Mesendoderm (in vitro differentiated cells): Measurements from ENCODE around the gene IMMP2L.
"Not testable (repeated sequence)": the region's sequence is repeated elsewhere in the genome, so short reads cannot be mapped to it uniquely, and the experiment has no call there.

Experiments
- DNase-seq: peaks from one replicate; pipeline ENCODE4 v3.0.0; 2013
- H2AK5ac ChIP-seq: 2 replicates; pipeline ENCODE4 v1.6.1; 2013; ENCODE audit warnings: low read length, inconsistent platforms
- H2BK120ac ChIP-seq: 2 replicates; pipeline ENCODE4 v1.6.1; 2013; ENCODE audit warnings: low read depth, mild to moderate bottlenecking, low read length, moderate library complexity, mixed read lengths
- H2BK15ac ChIP-seq: replicated peaks from 2 replicates; pipeline ENCODE4 v1.6.1; 2013; ENCODE audit warnings: low read depth, mild to moderate bottlenecking, moderate library complexity
- H2BK5ac ChIP-seq: 2 replicates; pipeline ENCODE4 v1.6.1; 2013; ENCODE audit warnings: low read length, inconsistent platforms
- H3K18ac ChIP-seq: 2 replicates; pipeline ENCODE4 v1.6.1; 2013; ENCODE audit warnings: mild to moderate bottlenecking, low read length, mixed read lengths
- H3K23ac ChIP-seq: one replicate; pipeline ENCODE4 v1.6.1; 2013; ENCODE audit warnings: low read length
- H3K27ac ChIP-seq: 2 replicates; pipeline ENCODE4 v1.5.1; 2013; ENCODE audit warnings: low read depth, mild to moderate bottlenecking, inconsistent platforms, low read length, moderate library complexity
- H3K27me3 ChIP-seq: 2 replicates; pipeline ENCODE4 v1.6.1; 2013; ENCODE audit warnings: low read length, control low read depth, mild to moderate bottlenecking, inconsistent platforms; ENCODE audit not compliant: insufficient read depth, poor library complexity
- H3K36me3 ChIP-seq: 2 replicates; pipeline ENCODE4 v1.6.1; 2013; ENCODE audit warnings: low read length, inconsistent platforms; ENCODE audit not compliant: control insufficient read depth, insufficient read depth
- H3K4ac ChIP-seq: one replicate; pipeline ENCODE4 v1.6.1; 2013; ENCODE audit warnings: low read depth, mild to moderate bottlenecking, low read length, moderate library complexity
- H3K4me1 ChIP-seq: 2 replicates; pipeline ENCODE4 v1.6.1; 2013; ENCODE audit warnings: low read depth, low read length, inconsistent platforms; ENCODE audit not compliant: control insufficient read depth
- H3K4me2 ChIP-seq: 2 replicates; pipeline ENCODE4 v1.6.1; 2013; ENCODE audit warnings: low read length
- H3K4me3 ChIP-seq: 2 replicates; pipeline ENCODE4 v1.5.1; 2013; ENCODE audit warnings: mild to moderate bottlenecking, low read length
- H3K56ac ChIP-seq: one replicate; pipeline ENCODE4 v1.6.1; 2013; ENCODE audit warnings: low read length
- H3K79me1 ChIP-seq: 2 replicates; pipeline ENCODE4 v1.6.1; 2013; ENCODE audit warnings: low read length, inconsistent platforms
- H3K79me2 ChIP-seq: 2 replicates; pipeline ENCODE4 v1.6.1; 2013; ENCODE audit warnings: mild to moderate bottlenecking, low read length; ENCODE audit not compliant: control insufficient read depth, insufficient read depth
- H3K9ac ChIP-seq: 2 replicates; pipeline ENCODE4 v1.6.1; 2013; ENCODE audit warnings: low read length, inconsistent platforms
- H4K5ac ChIP-seq: one replicate; pipeline ENCODE4 v1.6.1; 2013; ENCODE audit warnings: low read length
- H4K8ac ChIP-seq: one replicate; pipeline ENCODE4 v1.6.1; 2013; ENCODE audit warnings: low read depth, mild to moderate bottlenecking, control low read depth, low read length, moderate library complexity
- WGBS: extraction: QIAGEN DNeasy Blood & Tissue Kit; methylation state at CpG from one replicate; pipeline ENCODE4 v1.1.7; 2013; ENCODE audit warnings: low lambda C conversion rate, missing lambda C conversion rate; ENCODE audit not compliant: insufficient coverage; ENCODE audit errors: extremely low coverage; 5-methylcytosine and 5-hydroxymethylcytosine counted together

IMMP2L gene

GRCh38 chr7:110943701-110944345 lies 618.5 kb downstream of the IMMP2L start:
- Histone ChIP-seq H3K79me2 (no peaks in the 10 kb centered on the region), H2BK120ac (no peak overlapping the region), H2BK5ac (no peak overlapping the region), H3K4me3 (no peak overlapping the region), H3K4me1 (peaks cover 2% of the 10 kb centered on the region), H2AK5ac (no peak overlapping the region), H3K79me1 (no peaks in the 10 kb centered on the region), H3K4ac (no peak overlapping the region), H3K23ac (no peak overlapping the region), H3K36me3 (no peaks in the 10 kb centered on the region), H3K18ac (no peak overlapping the region), H3K9ac (no peak overlapping the region), H4K5ac (no peak overlapping the region), H3K27ac (no peak overlapping the region), H4K8ac (no peak overlapping the region), H3K27me3 (no peaks in the 10 kb centered on the region), H3K4me2 (no peak overlapping the region), H3K56ac (no peak overlapping the region), H2BK15ac (no peak overlapping the region)
- DNase-seq: no peak
- WGBS: no CpG with 5 or more reads among the region's 4 CpGs

DNA sequence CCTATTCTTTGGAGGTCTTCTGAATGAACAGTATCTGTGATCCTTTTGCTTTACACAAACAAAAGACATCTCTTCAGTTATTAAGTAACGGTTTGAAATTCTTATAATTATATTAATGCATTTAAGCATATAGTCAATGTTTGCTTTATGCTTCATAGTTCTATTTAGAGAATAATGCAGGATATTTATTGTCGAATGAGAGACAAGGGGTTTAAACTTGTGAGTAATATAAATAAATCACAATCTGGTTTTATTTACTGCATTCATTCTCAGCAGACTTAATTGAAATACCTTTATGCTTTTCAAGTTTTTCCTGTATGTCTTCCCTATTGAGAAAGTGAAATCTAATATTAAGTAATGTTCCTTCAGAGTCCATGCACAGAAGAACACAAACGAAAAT lies 620.9 kb downstream of the IMMP2L start:
- no CpG with 5 or more reads among the region's 3 CpGs for WGBS
- H3K18ac ChIP-seq: no peak overlapping the region
- no peak overlapping the region for H3K56ac ChIP-seq
- DNase-seq: no peak
- no peak overlapping the region for H4K5ac ChIP-seq
- no peak overlapping the region for H4K8ac ChIP-seq
- H3K27ac ChIP-seq: no peak overlapping the region
- H2BK15ac ChIP-seq: no peak overlapping the region
- H3K4me2 ChIP-seq: no peak overlapping the region
- H3K4me3 ChIP-seq: no peak overlapping the region
- H3K23ac ChIP-seq: no peak overlapping the region
- no peaks in the 10 kb centered on the region for H3K79me2 ChIP-seq
- H2BK120ac ChIP-seq: no peak overlapping the region
- no peaks in the 10 kb centered on the region for H3K79me1 ChIP-seq
- no peak overlapping the region for H3K9ac ChIP-seq
- no peak overlapping the region for H3K4ac ChIP-seq
- H2AK5ac ChIP-seq: no peak overlapping the region
- H2BK5ac ChIP-seq: no peak overlapping the region
- no peaks in the 10 kb centered on the region for H3K27me3 ChIP-seq
- no peaks in the 10 kb centered on the region for H3K36me3 ChIP-seq
- peaks cover 9% of the 10 kb centered on the region for H3K4me1 ChIP-seq

- H2BK120ac ChIP-seq: no peak overlapping the region
- H3K4ac ChIP-seq: no peak overlapping the region
- no peak overlapping the region for H2BK15ac ChIP-seq
- no peak overlapping the region for H3K4me2 ChIP-seq
- peaks cover 9% of the 10 kb centered on the region for H3K4me1 ChIP-seq
- no peak overlapping the region for H3K18ac ChIP-seq
- no peaks in the 10 kb centered on the region for H3K79me1 ChIP-seq
- no peaks in the 10 kb centered on the region for H3K79me2 ChIP-seq
- WGBS: no CpG with 5 or more reads among the region's 1 CpG
- H3K27me3 ChIP-seq: no peaks in the 10 kb centered on the region
- no peak overlapping the region for H4K8ac ChIP-seq
- H3K36me3 ChIP-seq: no peaks in the 10 kb centered on the region
- no peak for DNase-seq
- H4K5ac ChIP-seq: no peak overlapping the region
- H3K9ac ChIP-seq: no peak overlapping the region
- H2BK5ac ChIP-seq: no peak overlapping the region
- no peak overlapping the region for H2AK5ac ChIP-seq
- no peak overlapping the region for H3K27ac ChIP-seq
- H3K4me3 ChIP-seq: no peak overlapping the region
- no peak overlapping the region for H3K56ac ChIP-seq
- H3K23ac ChIP-seq: no peak overlapping the region
Observed at GRCh38 chr7:110940756-110941155, 621.5 kb downstream of the IMMP2L start.

- Histone ChIP-seq H3K27me3 (no peaks in the 10 kb centered on the region), H3K18ac (no peak overlapping the region), H3K4me2 (no peak overlapping the region), H3K9ac (no peak overlapping the region), H2BK120ac (no peak overlapping the region), H3K36me3 (no peaks in the 10 kb centered on the region), H3K4ac (no peak overlapping the region), H3K79me1 (no peaks in the 10 kb centered on the region), H2BK5ac (no peak overlapping the region), H3K79me2 (no peaks in the 10 kb centered on the region), H3K27ac (no peak overlapping the region), H3K23ac (no peak overlapping the region), H2AK5ac (no peak overlapping the region), H3K56ac (no peak overlapping the region), H3K4me3 (no peak overlapping the region), H2BK15ac (no peak overlapping the region), H3K4me1 (peaks cover 6% of the 10 kb centered on the region), H4K8ac (no peak overlapping the region), H4K5ac (no peak overlapping the region)
- no CpG with 5 or more reads among the region's 1 CpG for WGBS
- no peak for DNase-seq
Observed at GRCh38 chr7:110938165-110938564, 624.1 kb downstream of the IMMP2L start.

- H3K4me1 ChIP-seq, H3K4ac ChIP-seq, H2BK120ac ChIP-seq, H3K36me3 ChIP-seq, H3K27me3 ChIP-seq, H3K23ac ChIP-seq, H3K27ac ChIP-seq, H3K4me2 ChIP-seq, H4K5ac ChIP-seq, H2AK5ac ChIP-seq, H2BK15ac ChIP-seq, H3K9ac ChIP-seq, H3K79me1 ChIP-seq, H3K18ac ChIP-seq, H3K79me2 ChIP-seq, DNase-seq, H3K56ac ChIP-seq, H3K4me3 ChIP-seq, H4K8ac ChIP-seq, H2BK5ac ChIP-seq: not testable (repeated sequence)
- WGBS: no CpG with 5 or more reads among the region's 2 CpGs
Observed at GRCh38 chr7:110936665-110937064, 625.6 kb downstream of the IMMP2L start.
